Measurements from ENCODE around the gene EYA3. TPM values are rescaled to one million over a fixed set of nuclear protein-coding genes. Genes with fewer than 3 reads are reported as not detected.

Gene EYA3
- total and polyA plus RNA-seq, 2 donors (not counting 3 experiments of a cell fraction or from before 2014, with no cell fraction given): 12.7 to 33.0 TPM

DNA sequence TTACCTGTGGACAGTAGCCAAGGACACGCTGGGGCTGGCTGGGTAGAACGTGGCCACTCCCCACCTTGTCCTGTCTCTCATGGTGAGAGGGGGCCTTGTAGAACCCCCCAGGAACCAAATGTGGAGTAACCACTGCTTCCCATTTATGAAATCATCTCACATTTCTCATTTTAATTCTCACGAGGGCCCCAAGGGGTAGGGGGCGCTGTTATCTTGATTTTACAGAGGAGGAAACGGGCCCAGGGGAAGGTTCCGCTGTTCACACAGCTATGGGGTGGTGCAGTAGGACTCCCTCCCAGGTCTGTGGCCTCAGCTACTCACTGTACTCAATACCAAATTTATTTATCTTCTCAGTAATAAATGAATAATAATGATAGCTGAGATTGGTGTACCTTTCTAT is 148.1 kb downstream of the EYA3 start:
- ChIA-PET POLR2A (no interaction called here), CTCF (interaction anchor here (0.7 to 3.2 kb wide), 16 partner anchors 8 to 269 kb away, joined by 3 to 26 read pairs (median 4); partner anchors contain the start of genes EYA3 and XKR8)
- no peaks in the 10 kb centered on the region for H3K36me3 ChIP-seq (ENCODE audit: control insufficient read depth in 2 of 2, extremely low read depth in 1 of 2, insufficient read depth in 2 of 2, low read length in 2 of 2)
- no peaks in the 10 kb centered on the region for H4K20me1 ChIP-seq (replicated peaks; ENCODE audit: control insufficient read depth, extremely low read depth, insufficient read depth, low read length)
- H3K4me2 ChIP-seq (ENCODE audit: insufficient read depth, low read length): no peak overlapping the region
- no TSS peak for BruUV-seq (replicated peaks)
- no peak overlapping the region for H3K4me3 ChIP-seq (replicated peaks in 1 of 3; ENCODE audit: insufficient read depth in 1 of 3, low read depth in 1 of 3, low read length in 3 of 3)
- intact Hi-C loops (cut with micrococcal nuclease) (loop anchor here (1.0 to 2.0 kb wide), 3 partner anchors 39 to 269 kb away; partner anchors contain the start of gene EYA3), dilution Hi-C loops (cut with MboI; ENCODE audit: extremely low pct_ligation_motif_present, low sequenced_read_pairs) (no loop called here)
- H3K27me3 ChIP-seq (ENCODE audit: control insufficient read depth in 2 of 2, insufficient read depth in 2 of 2, low read length in 2 of 2): peaks cover 0 to 5% of the 10 kb centered on the region in 2 experiments
- H3K79me2 ChIP-seq (ENCODE audit: control insufficient read depth, insufficient read depth, low read length): no peaks in the 10 kb centered on the region
- H3K9ac ChIP-seq (replicated peaks; ENCODE audit: extremely low read depth, insufficient read depth, low read length): no peak overlapping the region
- TF ChIP-seq EZH2 (IDR thresholded peaks at IDR 0.05; ENCODE audit: borderline replicate concordance, low read depth, low read length, severe bottlenecking): no peak
- TF ChIP-seq, protein P1, sequence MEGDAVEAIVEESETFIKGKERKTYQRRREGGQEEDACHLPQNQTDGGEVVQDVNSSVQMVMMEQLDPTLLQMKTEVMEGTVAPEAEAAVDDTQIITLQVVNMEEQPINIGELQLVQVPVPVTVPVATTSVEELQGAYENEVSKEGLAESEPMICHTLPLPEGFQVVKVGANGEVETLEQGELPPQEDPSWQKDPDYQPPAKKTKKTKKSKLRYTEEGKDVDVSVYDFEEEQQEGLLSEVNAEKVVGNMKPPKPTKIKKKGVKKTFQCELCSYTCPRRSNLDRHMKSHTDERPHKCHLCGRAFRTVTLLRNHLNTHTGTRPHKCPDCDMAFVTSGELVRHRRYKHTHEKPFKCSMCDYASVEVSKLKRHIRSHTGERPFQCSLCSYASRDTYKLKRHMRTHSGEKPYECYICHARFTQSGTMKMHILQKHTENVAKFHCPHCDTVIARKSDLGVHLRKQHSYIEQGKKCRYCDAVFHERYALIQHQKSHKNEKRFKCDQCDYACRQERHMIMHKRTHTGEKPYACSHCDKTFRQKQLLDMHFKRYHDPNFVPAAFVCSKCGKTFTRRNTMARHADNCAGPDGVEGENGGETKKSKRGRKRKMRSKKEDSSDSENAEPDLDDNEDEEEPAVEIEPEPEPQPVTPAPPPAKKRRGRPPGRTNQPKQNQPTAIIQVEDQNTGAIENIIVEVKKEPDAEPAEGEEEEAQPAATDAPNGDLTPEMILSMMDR (IDR thresholded peaks at IDR 0.05; ENCODE audit: extremely low read depth in 1 of 2, insufficient read depth in 1 of 2, low read depth in 1 of 2, low read length in 2 of 2): peak; percentile 34 to 44
- H3K4me1 ChIP-seq (ENCODE audit: control insufficient read depth, extremely low read depth, insufficient read depth, low read length): peaks cover 7% of the 10 kb centered on the region
- no peak overlapping the region for H3K27ac ChIP-seq (ENCODE audit: insufficient read depth, low read depth, low read length)
- FAIRE-seq (peak; percentile 78), DNase-seq (ENCODE audit: low read depth, low spot score) (peak; percentile 44)
- peak overlapping the region; percentile 66 for H2AFZ ChIP-seq (ENCODE audit: low read depth, low read length)
- H3K9me3 ChIP-seq (replicated peaks; ENCODE audit: control insufficient read depth, insufficient read depth, low read length): no peaks in the 10 kb centered on the region
- H3K9me1 ChIP-seq (replicated peaks; ENCODE audit: control insufficient read depth, extremely low read depth, insufficient read depth, low read length): no peaks in the 10 kb centered on the region

DNA sequence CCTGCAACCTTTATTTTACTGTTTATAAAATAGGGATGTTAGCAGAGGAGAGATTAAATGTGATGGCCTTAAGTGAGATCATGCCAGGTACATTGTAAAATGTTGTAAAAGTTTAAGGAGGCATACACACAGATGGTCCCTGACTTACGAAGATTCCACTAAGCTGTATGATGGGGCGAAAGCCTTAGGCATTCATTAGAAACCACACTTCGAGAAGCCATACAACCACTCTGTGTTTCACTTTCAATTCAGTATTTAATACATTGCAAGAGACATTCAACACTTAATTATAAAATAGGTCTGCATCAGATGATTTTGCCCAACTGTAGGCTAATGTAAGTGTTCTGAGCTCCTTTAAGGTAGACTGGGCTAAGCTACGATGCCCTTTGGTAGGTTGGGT is 149.9 kb downstream of the EYA3 start:
- Histone ChIP-seq H3K9ac (replicated peaks; ENCODE audit: extremely low read depth, insufficient read depth, low read length) (no peak overlapping the region), H4K20me1 (replicated peaks; ENCODE audit: control insufficient read depth, extremely low read depth, insufficient read depth, low read length) (no peaks in the 10 kb centered on the region), H3K9me3 (replicated peaks; ENCODE audit: control insufficient read depth, insufficient read depth, low read length) (no peaks in the 10 kb centered on the region), H3K79me2 (ENCODE audit: control insufficient read depth, insufficient read depth, low read length) (no peaks in the 10 kb centered on the region), H3K4me1 (ENCODE audit: control insufficient read depth, extremely low read depth, insufficient read depth, low read length) (peaks cover 7% of the 10 kb centered on the region), H3K27me3 (ENCODE audit: control insufficient read depth in 2 of 2, insufficient read depth in 2 of 2, low read length in 2 of 2) (peaks cover 0 to 5% of the 10 kb centered on the region in 2 experiments), H3K4me2 (ENCODE audit: insufficient read depth, low read length) (no peak overlapping the region), H3K27ac (ENCODE audit: insufficient read depth, low read depth, low read length) (no peak overlapping the region), H2AFZ (ENCODE audit: low read depth, low read length) (no peak overlapping the region), H3K9me1 (replicated peaks; ENCODE audit: control insufficient read depth, extremely low read depth, insufficient read depth, low read length) (no peaks in the 10 kb centered on the region), H3K36me3 (ENCODE audit: control insufficient read depth in 2 of 2, extremely low read depth in 1 of 2, insufficient read depth in 2 of 2, low read length in 2 of 2) (no peaks in the 10 kb centered on the region), H3K4me3 (replicated peaks in 1 of 3; ENCODE audit: insufficient read depth in 1 of 3, low read depth in 1 of 3, low read length in 3 of 3) (no peak overlapping the region)
- CTCF ChIA-PET: interaction anchor here (0.8 to 2.9 kb wide), 3 partner anchors 14 to 42 kb away, joined by 4 to 26 read pairs (median 4); no protein-coding TSS in a partner anchor
- TF ChIP-seq POLR2A (IDR thresholded peaks at IDR 0.05; ENCODE audit: low read depth, low read length) (no peak), EZH2 (IDR thresholded peaks at IDR 0.05; ENCODE audit: borderline replicate concordance, low read depth, low read length, severe bottlenecking) (no peak), MYC (IDR thresholded peaks at IDR 0.05; ENCODE audit: low read depth, low read length) (no peak), JUN (IDR thresholded peaks at IDR 0.05; ENCODE audit: borderline replicate concordance, insufficient read depth, insufficient read length, low read depth) (no peak), FOS (IDR thresholded peaks at IDR 0.05; ENCODE audit: borderline replicate concordance, insufficient read depth, low read length) (no peak), POLR2AphosphoS5 (IDR thresholded peaks at IDR 0.05; ENCODE audit: insufficient read depth, low read depth, low read length) (no peak)
- intact Hi-C loops (cut with micrococcal nuclease): no loop called here
- FAIRE-seq (no peak), DNase-seq (ENCODE audit: low read depth, low spot score) (no peak)
- no TSS peak for BruUV-seq (replicated peaks)
- dilution Hi-C loops (cut with MboI; ENCODE audit: extremely low pct_ligation_motif_present, low sequenced_read_pairs): no loop called here
- POLR2A ChIA-PET: no interaction called here

All from endothelial cell of umbilical vein (primary cell).